HepG2 (cell line): ENCODE data around the gene SYT10. TPM values are rescaled to one million over a fixed set of nuclear protein-coding genes. Genes with fewer than 3 reads are reported as not detected.
A peak's percentile ranks its signal among the peaks of the same experiment; 100 is the strongest.
"Not testable (repeated sequence)": the region's sequence is repeated elsewhere in the genome, so short reads cannot be mapped to it uniquely, and the experiment has no call there.

Experiments used
- ATAC-seq: fragments of 200-7000 bp; cut with Tn5 transposase; 3 replicates; pipeline ENCODE4 v1.9.1; 2020; ENCODE audit warnings: mild to moderate bottlenecking, moderate library complexity
- BruUV-seq: library from RNA; stranded (reverse); fragments of 400-500 nt; replicated peaks from 2 replicates; lab custom pipeline; 2021; lab: Mats Ljungman, UMichigan
- CTCF ChIA-PET: fragments of 300-600 bp; formaldehyde crosslinking; extraction: SDS; loops from one replicate; lab custom pipeline; 2021; ENCODE audit warnings: low total read pairs, inconsistent platforms, low intra/inter-chr PET ratio; lab: Yijun Ruan, JAX
- POLR2A ChIA-PET: fragments of 350-600 bp; sonication (Branson Sonifier 250); formaldehyde crosslinking; loops from one replicate; lab custom pipeline; 2020; ENCODE audit warnings: antibody characterized with exemption, inconsistent platforms; lab: Yijun Ruan, JAX
- DNase-seq: peaks from one replicate; pipeline ENCODE4 v3.0.0-alpha.2; 2015; ENCODE audit warnings: low spot score
- FAIRE-seq: peaks from 3 replicates; lab custom pipeline; 2011; peaks lifted over from hg19 to GRCh38; lab: Jason Lieb, UNC
- H2AFZ ChIP-seq: one replicate; pipeline ENCODE4 v1.6.1; 2011; ENCODE audit warnings: low read length, inconsistent platforms
- H3K27ac ChIP-seq: fragments of 300-600 bp; 3 replicates; pipeline ENCODE4 v1.8.0; 2011; ENCODE audit warnings: mixed run types, mild to moderate bottlenecking, mixed read lengths, low read length, inconsistent platforms; ENCODE audit not compliant: insufficient read depth; ENCODE audit errors: extremely low read length
- H3K27me3 ChIP-seq, 2 experiments: fragments of 200-600 bp in 1 of 2; 2 replicates in 1 of 2; 3 replicates in 1 of 2; pipeline versions ENCODE4 v1.6.0 to v1.8.0; 2011; ENCODE audit warnings: low read length in 2 of 2, mild to moderate bottlenecking in 2 of 2, moderate library complexity in 2 of 2, inconsistent platforms in 1 of 2; ENCODE audit not compliant: insufficient read depth in 2 of 2, control insufficient read depth in 1 of 2
- H3K36me3 ChIP-seq, 2 experiments: fragments of 200-600 bp in 1 of 2; replicated peaks in 1 of 2; 2 replicates in 1 of 2; 3 replicates in 1 of 2; pipeline versions ENCODE4 v1.5.1 to v1.8.0; 2011; ENCODE audit warnings: low read length in 2 of 2, inconsistent platforms in 1 of 2; ENCODE audit not compliant: insufficient read depth in 2 of 2, control insufficient read depth in 1 of 2
- H3K4me1 ChIP-seq: 2 replicates; pipeline ENCODE4 v1.5.1; 2012; ENCODE audit warnings: low read length, inconsistent platforms; ENCODE audit not compliant: insufficient read depth
- H3K4me2 ChIP-seq: 2 replicates; pipeline ENCODE4 v1.6.0; 2011; ENCODE audit warnings: low read depth, low read length, inconsistent platforms
- H3K4me3 ChIP-seq, 3 experiments: fragments of 200-600 bp in 1 of 3; sonication (generic), shearing (Covaris generic) in 1 of 3; replicated peaks in 1 of 3; 2 replicates each; pipeline ENCODE4 v1.5.1; 2011 to 2016; ENCODE audit warnings: low read length in 3 of 3, inconsistent platforms in 2 of 3, low read depth in 2 of 3, mild to moderate bottlenecking in 2 of 3, control low read depth in 1 of 3, mixed read lengths in 1 of 3; ENCODE audit not compliant: insufficient read depth in 1 of 3
- H3K79me2 ChIP-seq: one replicate; pipeline ENCODE4 v1.6.1; 2011; ENCODE audit warnings: low read length, inconsistent platforms; ENCODE audit not compliant: insufficient read depth
- H3K9ac ChIP-seq: 2 replicates; pipeline ENCODE4 v1.6.0; 2011; ENCODE audit warnings: mild to moderate bottlenecking, low read depth, low read length, inconsistent platforms; ENCODE audit not compliant: insufficient read depth
- H3K9me3 ChIP-seq: 2 replicates; pipeline ENCODE4 v1.5.1; 2012; ENCODE audit warnings: mild to moderate bottlenecking, low read length
- H4K20me1 ChIP-seq: 2 replicates; pipeline ENCODE4 v1.6.0; 2011; ENCODE audit warnings: inconsistent platforms, mild to moderate bottlenecking, low read length, moderate library complexity; ENCODE audit not compliant: insufficient read depth
- FOXA3 ChIP-seq: IDR thresholded peaks from 2 replicates; pipeline ENCODE4 v1.6.1; 2016; ENCODE audit warnings: missing genetic modification reagents, missing compliant biosample characterization
- GZF1 ChIP-seq: sonication (generic); formaldehyde crosslinking; IDR thresholded peaks from 2 replicates; pipeline ENCODE4 v1.5.1; 2020; ENCODE audit warnings: mild to moderate bottlenecking, missing genetic modification reagents
- HNF4A ChIP-seq: sonication (generic); formaldehyde crosslinking; IDR thresholded peaks from 2 replicates; pipeline ENCODE4 v1.4.0; 2020; ENCODE audit warnings: missing genetic modification reagents
- POLR2G ChIP-seq: fragments of 200-400 bp; formaldehyde crosslinking; IDR thresholded peaks from 2 replicates; pipeline ENCODE4 v1.6.1; 2018; ENCODE audit warnings: mild to moderate bottlenecking, low read depth, low read length, moderate library complexity
- SOX13 ChIP-seq, 3 experiments: fragments of 450-650 bp in 1 of 3; sonication (generic) in 1 of 3; formaldehyde crosslinking in 1 of 3; IDR thresholded peaks in 2 of 3; conservative IDR thresholded peaks in 1 of 3; 2 replicates each; pipeline versions ENCODE4 v1.5.0 to v1.6.1; 2016 to 2020; ENCODE audit warnings: antibody characterized with exemption in 1 of 3, mild to moderate bottlenecking in 1 of 3, missing compliant biosample characterization in 1 of 3, missing genetic modification reagents in 1 of 3, moderate library complexity in 1 of 3
- SP5 ChIP-seq: IDR thresholded peaks from 2 replicates; pipeline ENCODE4 v1.6.1; 2016; ENCODE audit warnings: low read depth, borderline replicate concordance
- ZMYM4 ChIP-seq: sonication (generic); formaldehyde crosslinking; IDR thresholded peaks from 2 replicates; pipeline ENCODE4 v1.8.1; 2023; ENCODE audit warnings: mild to moderate bottlenecking, missing genetic modification reagents
- ZNF326 ChIP-seq: sonication (generic); formaldehyde crosslinking; IDR thresholded peaks from 2 replicates; pipeline ENCODE4 v1.4.0; 2020; ENCODE audit warnings: missing genetic modification reagents, borderline replicate concordance
- ZNF788 ChIP-seq: sonication (generic); formaldehyde crosslinking; IDR thresholded peaks from 2 replicates; pipeline ENCODE4 v1.5.0; 2020; ENCODE audit warnings: mild to moderate bottlenecking, missing genetic modification reagents, borderline replicate concordance
- ZSCAN29 ChIP-seq: sonication (generic); formaldehyde crosslinking; conservative IDR thresholded peaks from 2 replicates; pipeline ENCODE4 v1.4.0; 2020; ENCODE audit warnings: mild to moderate bottlenecking, missing genetic modification reagents
- WGBS: methylation state at CpG from one replicate; pipeline ENCODE4 v1.1.6; 2017; ENCODE audit warnings: low lambda C conversion rate; 5-methylcytosine and 5-hydroxymethylcytosine counted together
- in situ Hi-C: cut with HindIII; loops from 2 replicates; pipeline ENCODE4 v1.10.0; 2017; ENCODE audit warnings: low pct_unique_long_range_greater_than_20kb; ENCODE audit not compliant: extremely low pct_ligation_motif_present
- intact Hi-C: fragments of 100-400 bp; cut with micrococcal nuclease; formaldehyde crosslinking; loops from one replicate; pipeline ENCODE4 v1.10.0; 2022; ENCODE audit not compliant: unreplicated experiment
- polyA plus RNA-seq, 8 experiments: library from polyadenylated mRNA; depleted of rRNA in 3 of 8; stranded (reverse) in 7 of 8; unstranded in 1 of 8; fragments of >200 nt; fragmentation: Illumina TruSeq in 4 of 8; extraction: Trizol in 4 of 8; gene quantifications; 2 replicates each; pipeline versions ENCODE4 v1.2.1 to v1.2.3, GENCODE V29; 2011 to 2016; ENCODE audit warnings: low read depth in 4 of 8, missing spikeins in 1 of 8, mixed read lengths in 1 of 8; ENCODE audit not compliant: insufficient read depth in 1 of 8
- total RNA-seq, 5 experiments: library from RNA; depleted of rRNA; stranded (reverse); fragments of >200 nt; fragmentation: Illumina TruSeq; extraction: Trizol; gene quantifications; 2 replicates each; pipeline ENCODE4 v1.2.3, GENCODE V29; 2016; ENCODE audit warnings: low read depth in 1 of 5
- TF ChIP-seq, protein P1 (sequence below): sonication (generic); formaldehyde crosslinking; IDR thresholded peaks from 2 replicates; pipeline ENCODE4 v1.4.0; 2020; ENCODE audit warnings: missing genetic modification reagents
- TF ChIP-seq, protein P2 (sequence below), 2 experiments: sonication (generic) in 1 of 2; formaldehyde crosslinking in 1 of 2; IDR thresholded peaks; 2 replicates each; pipeline versions ENCODE4 v1.4.0 to v1.6.1; 2018 to 2020; ENCODE audit warnings: missing genetic modification reagents in 2 of 2, borderline replicate concordance in 1 of 2, low read depth in 1 of 2, mild to moderate bottlenecking in 1 of 2, missing biosample characterization in 1 of 2
- TF ChIP-seq, protein P3 (sequence below): sonication (generic); formaldehyde crosslinking; IDR thresholded peaks from 2 replicates; pipeline ENCODE4 v1.4.0; 2020; ENCODE audit warnings: missing genetic modification reagents
- TF ChIP-seq, protein P4 (sequence below): sonication (generic); formaldehyde crosslinking; IDR thresholded peaks from 2 replicates; pipeline ENCODE4 v1.4.0; 2020; ENCODE audit warnings: missing genetic modification reagents, borderline replicate concordance

The SYT10 gene
- total and polyA plus RNA-seq, 2 of the 13 experiments (the other 11 are each of a cell fraction or from before 2014, with no cell fraction given): not detected

DNA sequence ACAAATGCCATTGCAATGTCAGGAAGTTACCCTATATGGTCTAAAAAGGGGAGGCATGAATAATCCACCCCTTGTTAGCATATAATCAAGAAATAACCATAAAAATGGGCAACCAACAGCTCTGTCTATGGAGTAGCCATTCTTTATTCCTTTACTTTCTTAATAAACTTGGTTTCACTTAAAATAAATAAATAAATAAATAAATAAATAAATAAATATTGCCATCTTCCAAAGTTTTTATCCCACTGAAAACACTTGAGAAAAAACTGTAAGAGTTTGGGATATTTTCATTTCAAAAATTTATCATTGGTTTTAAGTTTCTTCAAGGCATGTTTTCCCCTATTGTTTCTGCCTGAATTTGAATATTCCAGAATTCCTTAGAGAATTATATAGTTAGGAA is 89.8 kb downstream of the SYT10 start (continued):
- TF ChIP-seq GZF1 (CRISPR knock-in tag) (no peak), POLR2G (no peak), ZNF788 (no peak), ZNF326 (CRISPR knock-in tag) (no peak), ZSCAN29 (no peak)
- TF ChIP-seq, protein P1, sequence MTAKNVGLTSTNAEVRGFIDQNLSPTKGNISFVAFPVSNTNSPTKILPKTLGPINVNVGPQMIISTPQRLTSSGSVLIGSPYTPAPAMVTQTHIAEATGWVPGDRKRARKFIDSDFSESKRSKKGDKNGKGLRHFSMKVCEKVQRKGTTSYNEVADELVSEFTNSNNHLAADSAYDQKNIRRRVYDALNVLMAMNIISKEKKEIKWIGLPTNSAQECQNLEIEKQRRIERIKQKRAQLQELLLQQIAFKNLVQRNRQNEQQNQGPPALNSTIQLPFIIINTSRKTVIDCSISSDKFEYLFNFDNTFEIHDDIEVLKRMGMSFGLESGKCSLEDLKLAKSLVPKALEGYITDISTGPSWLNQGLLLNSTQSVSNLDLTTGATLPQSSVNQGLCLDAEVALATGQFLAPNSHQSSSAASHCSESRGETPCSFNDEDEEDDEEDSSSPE (CRISPR knock-in tag): no peak
- TF ChIP-seq, protein P2, sequence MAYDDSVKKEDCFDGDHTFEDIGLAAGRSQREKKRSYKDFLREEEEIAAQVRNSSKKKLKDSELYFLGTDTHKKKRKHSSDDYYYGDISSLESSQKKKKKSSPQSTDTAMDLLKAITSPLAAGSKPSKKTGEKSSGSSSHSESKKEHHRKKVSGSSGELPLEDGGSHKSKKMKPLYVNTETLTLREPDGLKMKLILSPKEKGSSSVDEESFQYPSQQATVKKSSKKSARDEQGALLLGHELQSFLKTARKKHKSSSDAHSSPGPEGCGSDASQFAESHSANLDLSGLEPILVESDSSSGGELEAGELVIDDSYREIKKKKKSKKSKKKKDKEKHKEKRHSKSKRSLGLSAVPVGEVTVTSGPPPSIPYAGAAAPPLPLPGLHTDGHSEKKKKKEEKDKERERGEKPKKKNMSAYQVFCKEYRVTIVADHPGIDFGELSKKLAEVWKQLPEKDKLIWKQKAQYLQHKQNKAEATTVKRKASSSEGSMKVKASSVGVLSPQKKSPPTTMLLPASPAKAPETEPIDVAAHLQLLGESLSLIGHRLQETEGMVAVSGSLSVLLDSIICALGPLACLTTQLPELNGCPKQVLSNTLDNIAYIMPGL (CRISPR knock-in tag; IDR thresholded peaks at IDR 0.05; ENCODE audit: borderline replicate concordance in 1 of 2, low read depth in 1 of 2): no peak

DNA sequence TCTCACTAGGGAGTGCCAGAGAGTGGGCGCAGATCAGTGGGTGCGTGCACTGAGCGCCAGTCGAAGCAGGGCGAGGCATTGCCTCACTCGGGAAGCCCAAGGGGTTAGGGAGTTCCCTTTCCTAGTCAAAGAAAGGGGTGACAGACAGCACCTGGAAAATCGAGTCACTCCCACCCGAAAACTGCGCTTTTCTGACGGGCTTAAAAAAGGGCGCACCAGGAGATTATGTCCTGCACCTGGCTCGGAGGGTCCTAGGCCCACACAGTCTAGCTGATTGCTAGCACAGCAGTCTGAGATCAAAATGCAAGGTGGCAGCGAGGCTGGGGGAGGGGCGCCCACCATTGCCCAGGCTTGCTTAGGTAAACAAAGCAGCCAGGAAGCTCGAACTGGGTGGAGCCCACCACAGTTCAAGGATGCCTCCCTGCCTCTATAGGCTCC is 107.6 kb downstream of the SYT10 start:
- H4K20me1 ChIP-seq; POLR2A ChIA-PET; TF ChIP-seq SOX13 (IDR thresholded peaks at IDR 0.05): not testable (repeated sequence)
- TF ChIP-seq ZMYM4 (CRISPR knock-in tag) (0 out of 2 replicates have a peak, but pooled peaks have one; percentile 31), FOXA3 (CRISPR knock-in tag) (peak; percentile 64), HNF4A (CRISPR knock-in tag) (peak; percentile 31; the same call in 1 of the 2 replicates), SOX13 (CRISPR knock-in tag; conservative IDR thresholded peaks at IDR 0.05 in 1 of 2, IDR thresholded peaks at IDR 0.05 in 1 of 2) (0 out of 4 replicates have a peak, but pooled peaks of 1 of the 2 experiments have one; percentile 7), SP5 (peak; percentile 46; the same call in 1 of the 2 replicates)
- TF ChIP-seq, protein P3, sequence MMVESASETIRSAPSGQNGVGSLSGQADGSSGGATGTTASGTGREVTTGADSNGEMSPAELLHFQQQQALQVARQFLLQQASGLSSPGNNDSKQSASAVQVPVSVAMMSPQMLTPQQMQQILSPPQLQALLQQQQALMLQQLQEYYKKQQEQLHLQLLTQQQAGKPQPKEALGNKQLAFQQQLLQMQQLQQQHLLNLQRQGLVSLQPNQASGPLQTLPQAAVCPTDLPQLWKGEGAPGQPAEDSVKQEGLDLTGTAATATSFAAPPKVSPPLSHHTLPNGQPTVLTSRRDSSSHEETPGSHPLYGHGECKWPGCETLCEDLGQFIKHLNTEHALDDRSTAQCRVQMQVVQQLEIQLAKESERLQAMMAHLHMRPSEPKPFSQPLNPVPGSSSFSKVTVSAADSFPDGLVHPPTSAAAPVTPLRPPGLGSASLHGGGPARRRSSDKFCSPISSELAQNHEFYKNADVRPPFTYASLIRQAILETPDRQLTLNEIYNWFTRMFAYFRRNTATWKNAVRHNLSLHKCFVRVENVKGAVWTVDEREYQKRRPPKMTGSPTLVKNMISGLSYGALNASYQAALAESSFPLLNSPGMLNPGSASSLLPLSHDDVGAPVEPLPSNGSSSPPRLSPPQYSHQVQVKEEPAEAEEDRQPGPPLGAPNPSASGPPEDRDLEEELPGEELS: peak; percentile 44; the same call in 1 of the 2 replicates
- TF ChIP-seq, protein P4, sequence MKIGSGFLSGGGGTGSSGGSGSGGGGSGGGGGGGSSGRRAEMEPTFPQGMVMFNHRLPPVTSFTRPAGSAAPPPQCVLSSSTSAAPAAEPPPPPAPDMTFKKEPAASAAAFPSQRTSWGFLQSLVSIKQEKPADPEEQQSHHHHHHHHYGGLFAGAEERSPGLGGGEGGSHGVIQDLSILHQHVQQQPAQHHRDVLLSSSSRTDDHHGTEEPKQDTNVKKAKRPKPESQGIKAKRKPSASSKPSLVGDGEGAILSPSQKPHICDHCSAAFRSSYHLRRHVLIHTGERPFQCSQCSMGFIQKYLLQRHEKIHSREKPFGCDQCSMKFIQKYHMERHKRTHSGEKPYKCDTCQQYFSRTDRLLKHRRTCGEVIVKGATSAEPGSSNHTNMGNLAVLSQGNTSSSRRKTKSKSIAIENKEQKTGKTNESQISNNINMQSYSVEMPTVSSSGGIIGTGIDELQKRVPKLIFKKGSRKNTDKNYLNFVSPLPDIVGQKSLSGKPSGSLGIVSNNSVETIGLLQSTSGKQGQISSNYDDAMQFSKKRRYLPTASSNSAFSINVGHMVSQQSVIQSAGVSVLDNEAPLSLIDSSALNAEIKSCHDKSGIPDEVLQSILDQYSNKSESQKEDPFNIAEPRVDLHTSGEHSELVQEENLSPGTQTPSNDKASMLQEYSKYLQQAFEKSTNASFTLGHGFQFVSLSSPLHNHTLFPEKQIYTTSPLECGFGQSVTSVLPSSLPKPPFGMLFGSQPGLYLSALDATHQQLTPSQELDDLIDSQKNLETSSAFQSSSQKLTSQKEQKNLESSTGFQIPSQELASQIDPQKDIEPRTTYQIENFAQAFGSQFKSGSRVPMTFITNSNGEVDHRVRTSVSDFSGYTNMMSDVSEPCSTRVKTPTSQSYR (CRISPR knock-in tag): peak; percentile 81

More for the DNA sequence above, 107.6 kb downstream of the SYT10 start:
- H3K79me2 ChIP-seq, BruUV-seq, FAIRE-seq, in situ Hi-C loops, H3K4me1 ChIP-seq, H3K9me3 ChIP-seq, H3K27me3 ChIP-seq, H2AFZ ChIP-seq, H3K4me3 ChIP-seq, DNase-seq, intact Hi-C loops, ATAC-seq, H3K36me3 ChIP-seq, CTCF ChIA-PET, H3K9ac ChIP-seq, H3K27ac ChIP-seq: not testable (repeated sequence)
- 55% methylated on average over 14 of the region's 15 CpGs for WGBS
- peak overlapping the region; percentile 39; the same call in 1 of the 2 replicates for H3K4me2 ChIP-seq
